HG03439 (cell line): ENCODE data around the gene ZMYM5.
"Not testable (repeated sequence)": the region's sequence is repeated elsewhere in the genome, so short reads cannot be mapped to it uniquely, and the experiment has no call there.

Experiments
- ATAC-seq: cut with Tn5 transposase; IDR thresholded peaks from one replicate; pipeline ENCODE4 v1.9.1; 2021; ENCODE audit warnings: mild to moderate bottlenecking, moderate library complexity; ENCODE audit not compliant: unreplicated experiment

The ZMYM5 gene

GRCh38 chr13:19863323-19864023 is at the start of gene ZMYM5:
Gene ZMYM5, minus strand, starts transcription at chr13:19863649. Its CDS starts 11,469 bp downstream, at chr13:19852180.
- peak; percentile 86 for ATAC-seq

GRCh38 chr13:19910336-19911072 is 47.1 kb upstream of the ZMYM5 start:
- no peak for ATAC-seq

DNA sequence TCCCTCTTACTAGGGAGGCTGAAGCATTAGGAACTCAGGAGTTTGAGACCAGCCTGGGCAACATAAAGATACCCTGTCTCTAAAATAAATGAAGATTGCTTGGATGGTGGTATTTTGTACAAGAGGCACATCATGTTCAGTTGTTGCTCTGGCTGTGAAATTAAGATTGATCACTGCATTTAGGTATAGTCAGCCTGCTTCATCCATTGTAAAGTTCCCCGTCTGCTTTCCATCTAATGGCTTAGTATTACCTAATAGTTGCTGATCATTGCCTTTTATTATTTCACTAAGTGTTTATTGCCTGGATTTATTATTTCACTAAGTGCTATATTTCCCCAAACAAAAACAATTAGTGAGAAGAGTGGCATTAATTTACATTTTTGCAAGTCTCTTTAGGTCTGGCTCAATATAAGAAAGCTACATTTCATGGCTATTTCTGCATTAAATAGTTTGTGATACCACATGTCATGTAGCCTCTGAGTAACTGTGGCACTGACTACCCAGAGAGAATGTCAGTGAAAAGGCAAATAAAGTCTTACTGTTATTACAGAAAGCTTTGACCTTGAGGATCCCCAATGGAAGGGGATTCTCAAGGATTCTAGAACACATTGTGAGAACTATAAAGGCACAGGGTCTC is 45.0 kb upstream of the ZMYM5 start:
- ATAC-seq, result no peak

- ATAC-seq, result not testable (repeated sequence)
These were observed 42.2 kb upstream of the ZMYM5 start for GRCh38 chr13:19905487-19906195.

GRCh38 chr13:19890030-19890429 is 26.6 kb upstream of the ZMYM5 start:
- no peak for ATAC-seq

GRCh38 chr13:19888799-19889198 is 25.4 kb upstream of the ZMYM5 start:
- no peak for ATAC-seq

- no peak for ATAC-seq
These were observed 18.8 kb upstream of the ZMYM5 start for GRCh38 chr13:19882231-19882630.

GRCh38 chr13:19881641-19882040 is 18.2 kb upstream of the ZMYM5 start:
- no peak for ATAC-seq

DNA sequence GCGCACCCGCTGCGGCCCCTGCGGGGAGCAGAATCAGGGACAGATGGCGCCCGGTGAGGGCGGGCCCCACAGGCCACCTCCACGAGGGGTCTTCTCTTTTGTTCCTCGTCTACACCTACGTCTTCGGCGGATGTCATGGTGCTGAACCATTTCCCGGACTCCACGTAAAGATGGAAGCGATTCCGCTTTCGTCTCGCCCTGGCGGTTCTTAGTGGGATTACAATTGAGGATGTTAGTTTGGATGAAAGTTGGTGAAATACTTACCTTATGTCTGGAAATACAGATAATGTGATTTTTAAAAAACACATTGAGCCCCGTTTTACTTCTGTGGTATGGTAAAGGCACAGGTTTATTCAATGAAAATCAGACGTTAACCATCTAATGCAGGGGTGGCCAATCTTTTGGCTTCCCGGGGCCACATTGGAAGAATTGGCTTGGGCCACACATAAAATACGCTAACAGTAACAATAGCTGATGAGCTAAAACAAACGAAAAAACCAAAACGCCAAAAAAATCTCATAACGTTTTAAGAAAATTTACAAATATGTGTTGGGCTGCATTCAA is 1.4 kb upstream of the ZMYM5 start:
- ATAC-seq, result peak; percentile 6

- ATAC-seq, result peak; percentile 36
These were observed 736 bp upstream of the ZMYM5 start for GRCh38 chr13:19864024-19864745.

DNA sequence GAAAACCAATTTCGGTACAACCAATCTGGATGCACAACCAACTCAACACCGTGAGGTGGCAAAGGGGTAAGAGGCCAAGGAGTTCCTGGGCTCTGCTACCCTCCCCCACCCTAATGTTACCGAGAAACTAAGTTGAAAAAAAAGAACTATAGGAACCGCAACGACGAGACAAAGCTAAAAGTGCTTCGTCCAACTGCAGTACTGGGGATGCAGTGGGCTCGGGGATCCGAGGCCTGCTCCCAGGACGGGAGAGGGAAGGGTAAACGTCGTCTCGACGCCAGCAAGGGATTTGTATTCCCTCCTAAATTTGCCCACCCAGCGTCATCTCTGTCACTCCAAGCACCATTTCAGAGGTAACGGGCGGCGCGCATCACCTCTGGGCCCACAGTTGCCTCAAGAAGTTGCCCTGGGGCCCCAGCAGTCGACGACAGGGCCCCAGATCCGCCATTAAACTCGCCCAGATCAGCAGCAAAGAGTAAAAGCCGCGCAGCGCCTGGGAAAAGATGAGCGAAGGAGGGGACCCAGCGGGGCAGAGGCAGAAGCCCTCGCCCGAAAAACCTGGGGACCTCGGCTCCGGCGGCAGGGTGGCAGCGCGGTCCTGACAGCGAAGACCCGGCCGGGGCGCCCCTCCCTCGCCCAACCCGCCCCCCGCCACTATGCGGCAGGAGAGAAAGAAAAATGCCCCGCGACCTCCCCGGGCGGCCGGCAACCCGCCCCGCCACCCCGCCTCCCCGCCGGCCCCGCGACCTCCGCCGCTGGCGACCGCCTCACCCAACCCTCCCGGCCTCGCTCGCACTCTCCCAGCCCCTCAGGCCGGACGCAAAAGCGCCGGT is 752 bp downstream of the ZMYM5 start:
- ATAC-seq, result no peak

DNA sequence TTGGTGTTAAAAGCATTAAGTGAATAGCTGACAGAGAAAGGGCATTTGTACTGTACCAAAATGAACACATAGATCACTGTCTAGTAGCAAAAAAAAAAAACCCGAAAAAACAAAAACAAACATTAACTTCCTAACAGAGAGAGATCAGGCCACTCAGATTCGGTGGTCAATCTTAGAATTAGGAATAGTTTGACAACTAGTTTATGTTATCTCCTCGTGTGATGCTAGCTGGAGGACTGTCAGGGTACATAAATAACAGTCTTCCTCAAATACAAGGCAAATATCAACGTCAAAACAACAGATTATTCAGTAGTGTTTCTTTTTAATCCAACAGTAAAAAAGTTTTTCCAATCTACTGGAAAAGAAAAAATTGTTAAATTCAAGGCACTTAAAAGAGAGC is 1.7 kb downstream of the ZMYM5 start:
- ATAC-seq, result no peak

GRCh38 chr13:19860884-19861655 is 2.4 kb downstream of the ZMYM5 start:
- ATAC-seq, result no peak

DNA sequence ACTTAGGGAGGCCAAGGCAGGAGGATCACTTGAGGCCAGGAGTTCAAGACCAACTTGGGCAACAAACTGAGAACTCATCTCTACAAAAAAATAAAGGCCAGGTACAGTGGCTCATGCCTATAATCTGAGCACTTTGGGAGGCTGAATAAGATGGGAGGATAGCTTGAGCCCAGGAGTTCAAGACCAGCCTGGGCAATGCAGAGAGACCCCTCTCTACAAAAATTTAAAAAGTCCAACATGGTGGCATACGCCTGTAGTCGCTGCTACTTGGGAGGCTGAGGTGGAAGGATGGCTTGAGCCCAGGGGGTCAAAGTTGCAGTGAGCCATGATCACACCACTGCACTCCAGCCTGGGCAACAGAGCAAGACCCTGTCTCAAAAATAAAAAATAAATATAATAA is 5.8 kb downstream of the ZMYM5 start:
- ATAC-seq, result not testable (repeated sequence)

- no peak for ATAC-seq
These were observed 10.7 kb downstream of the ZMYM5 start for GRCh38 chr13:19852766-19853165.

- ATAC-seq, result no peak
These were observed 17.7 kb downstream of the ZMYM5 start for GRCh38 chr13:19845758-19846157.

DNA sequence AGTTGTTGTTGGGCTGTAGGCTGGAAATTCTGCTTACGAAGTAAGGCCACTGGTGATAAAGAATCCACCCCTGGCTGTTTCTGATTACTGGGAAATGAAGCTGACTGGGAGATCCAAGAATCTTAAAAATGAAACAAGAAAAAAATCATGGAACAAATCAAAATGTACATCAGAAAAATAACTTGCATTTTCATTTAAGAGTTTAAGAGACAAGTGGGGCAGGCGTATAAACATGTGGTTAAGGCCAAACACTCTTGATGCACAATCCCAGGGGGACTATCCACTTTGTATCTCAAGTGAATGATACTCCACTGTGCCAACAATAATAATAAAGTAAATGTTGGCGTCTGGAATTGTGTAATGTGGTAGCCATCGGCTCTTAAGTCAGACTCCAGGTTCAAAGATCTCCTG is 24.6 kb downstream of the ZMYM5 start:
- no peak for ATAC-seq

DNA sequence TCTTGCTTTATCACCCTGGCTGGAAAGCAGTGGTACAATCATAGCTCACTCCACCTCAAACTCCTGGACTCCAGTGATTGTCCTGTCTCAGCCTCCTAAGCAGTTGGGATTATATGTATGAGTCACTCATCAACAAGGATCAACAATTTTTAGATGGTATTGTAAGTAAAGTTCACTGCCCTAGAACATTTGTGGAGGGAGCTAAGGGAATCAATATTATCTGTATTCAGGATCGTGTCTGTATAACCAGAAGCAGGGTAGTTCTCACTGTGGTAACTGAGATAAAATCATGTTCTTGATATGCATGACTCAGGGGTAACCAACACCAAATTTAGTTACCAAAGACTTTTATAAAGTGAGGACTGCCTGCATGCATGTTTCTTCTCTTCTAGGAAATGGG is 27.0 kb downstream of the ZMYM5 start:
- ATAC-seq, result no peak

DNA sequence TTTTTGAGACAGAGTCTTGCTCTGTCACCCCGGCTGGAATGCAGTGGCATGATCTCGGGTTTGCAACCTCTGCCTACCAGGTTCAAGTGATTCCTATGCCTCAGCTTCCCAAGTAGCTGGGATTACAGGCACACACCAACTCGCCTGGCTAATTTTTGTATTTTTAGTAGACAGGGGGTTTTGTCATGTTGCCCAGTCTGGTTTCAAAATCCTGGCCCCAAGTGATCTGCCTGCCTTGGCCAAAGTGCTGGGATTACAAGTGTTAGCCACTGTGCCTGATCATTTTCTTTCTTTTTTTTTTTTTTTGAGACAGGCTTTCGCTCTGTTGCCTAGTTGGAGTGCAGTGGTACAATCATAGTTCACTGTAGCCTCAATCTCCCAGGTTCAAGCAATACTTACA is 28.7 kb downstream of the ZMYM5 start:
- no peak for ATAC-seq
